ENCODE measurements around the gene PSME1. TPM values are rescaled to one million over a fixed set of nuclear protein-coding genes. Genes with fewer than 3 reads are reported as not detected.

Gene PSME1
- total and polyA plus RNA-seq, 2 donors from 2014 or later = 244 to 333 TPM

GRCh38 chr14:24179294-24179960 lies 43.4 kb downstream of the PSME1 start:
- intact Hi-C loops (cut with DNase I) = no loop called here
- H3K9me3 ChIP-seq (ENCODE audit: control insufficient read depth in 2 of 3, insufficient read depth in 1 of 3, low read length in 3 of 3) = no peaks in the 10 kb centered on the region
- FAIRE-seq (no peak), DNase-seq (no peak)
- peak overlapping the region; percentile 71 to 85 for H3K27ac ChIP-seq (ENCODE audit: low read depth in 2 of 2, low read length in 2 of 2)
- no peak overlapping the region for H3K4me3 ChIP-seq (ENCODE audit: low read length in 3 of 3)
- peak overlapping the region in 1 of 3 donors; percentile 67 for H3K9ac ChIP-seq (ENCODE audit: low read length in 3 of 3)
- TF ChIP-seq, protein P1, sequence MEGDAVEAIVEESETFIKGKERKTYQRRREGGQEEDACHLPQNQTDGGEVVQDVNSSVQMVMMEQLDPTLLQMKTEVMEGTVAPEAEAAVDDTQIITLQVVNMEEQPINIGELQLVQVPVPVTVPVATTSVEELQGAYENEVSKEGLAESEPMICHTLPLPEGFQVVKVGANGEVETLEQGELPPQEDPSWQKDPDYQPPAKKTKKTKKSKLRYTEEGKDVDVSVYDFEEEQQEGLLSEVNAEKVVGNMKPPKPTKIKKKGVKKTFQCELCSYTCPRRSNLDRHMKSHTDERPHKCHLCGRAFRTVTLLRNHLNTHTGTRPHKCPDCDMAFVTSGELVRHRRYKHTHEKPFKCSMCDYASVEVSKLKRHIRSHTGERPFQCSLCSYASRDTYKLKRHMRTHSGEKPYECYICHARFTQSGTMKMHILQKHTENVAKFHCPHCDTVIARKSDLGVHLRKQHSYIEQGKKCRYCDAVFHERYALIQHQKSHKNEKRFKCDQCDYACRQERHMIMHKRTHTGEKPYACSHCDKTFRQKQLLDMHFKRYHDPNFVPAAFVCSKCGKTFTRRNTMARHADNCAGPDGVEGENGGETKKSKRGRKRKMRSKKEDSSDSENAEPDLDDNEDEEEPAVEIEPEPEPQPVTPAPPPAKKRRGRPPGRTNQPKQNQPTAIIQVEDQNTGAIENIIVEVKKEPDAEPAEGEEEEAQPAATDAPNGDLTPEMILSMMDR (IDR thresholded peaks at IDR 0.05; ENCODE audit: borderline replicate concordance, extremely low read depth, insufficient read depth) = no peak
- H3K36me3 ChIP-seq (ENCODE audit: control insufficient read depth in 2 of 3, insufficient read depth in 3 of 3, low read length in 3 of 3) = peaks cover 0 to 27% (median 18%) of the 10 kb centered on the region in 3 donors
- H3K27me3 ChIP-seq (ENCODE audit: control insufficient read depth, insufficient read depth, low read length) = no peaks in the 10 kb centered on the region
- H3K4me1 ChIP-seq (ENCODE audit: control insufficient read depth in 2 of 3, insufficient read depth in 2 of 3, low read depth in 1 of 3, low read length in 3 of 3) = peaks cover 0 to 18% (median 15%) of the 10 kb centered on the region in 3 donors

DNA sequence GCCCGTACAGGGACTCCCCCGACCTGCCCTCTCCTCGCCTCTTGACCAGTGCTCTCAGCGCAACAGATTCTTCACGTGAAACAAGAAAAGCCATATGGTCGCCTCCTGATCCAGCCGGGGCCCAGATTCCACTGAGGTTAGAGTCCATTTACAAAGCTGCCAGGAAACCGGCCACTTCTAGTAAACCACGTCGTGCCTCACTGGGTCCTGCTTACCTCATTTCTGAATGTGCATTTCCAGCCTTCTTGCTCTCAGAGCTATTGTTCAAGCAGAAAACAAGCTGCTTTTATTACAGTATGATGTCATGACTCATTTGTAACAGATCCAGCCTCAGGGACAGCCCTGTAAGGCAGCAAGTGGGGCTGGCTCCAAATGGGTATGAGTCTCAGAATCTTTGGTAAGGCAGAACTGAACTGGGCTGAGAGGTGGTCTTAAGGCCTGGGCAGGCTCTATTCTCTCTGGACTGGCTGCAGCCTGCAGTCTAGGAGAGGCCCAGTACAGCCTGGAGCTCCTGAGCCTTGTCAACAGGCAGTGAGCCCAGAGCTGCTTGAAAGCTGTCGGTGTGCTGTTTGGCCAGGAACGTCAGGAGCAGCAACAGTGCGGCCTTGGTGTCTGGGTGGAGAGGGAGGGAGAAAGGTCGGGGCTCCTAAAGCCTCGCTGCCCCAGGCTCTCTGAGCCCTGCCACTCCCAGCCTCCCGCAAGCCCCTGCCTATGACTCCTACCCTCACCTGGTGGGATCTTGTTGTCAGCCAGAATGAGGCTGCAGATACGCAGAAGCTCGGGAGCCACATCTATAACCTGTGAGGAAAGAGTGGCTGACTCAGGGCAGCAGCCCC lies 44.2 kb downstream of the PSME1 start:
- Histone ChIP-seq H3K27me3 (ENCODE audit: control insufficient read depth, insufficient read depth, low read length) (no peaks in the 10 kb centered on the region), H3K4me1 (ENCODE audit: control insufficient read depth in 2 of 3, insufficient read depth in 2 of 3, low read depth in 1 of 3, low read length in 3 of 3) (peaks cover 0 to 18% (median 15%) of the 10 kb centered on the region in 3 donors), H3K9ac (ENCODE audit: low read length in 3 of 3) (peak overlapping the region in 1 of 3 donors; percentile 67), H3K4me3 (ENCODE audit: low read length in 3 of 3) (no peak overlapping the region), H3K9me3 (ENCODE audit: control insufficient read depth in 2 of 3, insufficient read depth in 1 of 3, low read length in 3 of 3) (no peaks in the 10 kb centered on the region), H3K36me3 (ENCODE audit: control insufficient read depth in 2 of 3, insufficient read depth in 3 of 3, low read length in 3 of 3) (peaks cover 0 to 30% (median 22%) of the 10 kb centered on the region in 3 donors), H3K27ac (ENCODE audit: low read depth in 2 of 2, low read length in 2 of 2) (peak overlapping the region; percentile 89 to 92)
- intact Hi-C loops (cut with DNase I) = no loop called here
- peak in 4 of 5 donors; percentile 68 to 85 (median 78) for DNase-seq
- FAIRE-seq = peak; percentile 60
- TF ChIP-seq, protein P1 (IDR thresholded peaks at IDR 0.05; ENCODE audit: borderline replicate concordance, extremely low read depth, insufficient read depth) = no peak

- Histone ChIP-seq H3K9ac (ENCODE audit: low read length in 3 of 3) (no peak overlapping the region), H3K36me3 (ENCODE audit: control insufficient read depth in 2 of 3, insufficient read depth in 3 of 3, low read length in 3 of 3) (peaks cover 0 to 43% (median 27%) of the 10 kb centered on the region in 3 donors), H3K4me3 (ENCODE audit: low read length in 3 of 3) (no peak overlapping the region), H3K4me1 (ENCODE audit: control insufficient read depth in 2 of 3, insufficient read depth in 2 of 3, low read depth in 1 of 3, low read length in 3 of 3) (peaks cover 0 to 18% (median 15%) of the 10 kb centered on the region in 3 donors), H3K9me3 (ENCODE audit: control insufficient read depth in 2 of 3, insufficient read depth in 1 of 3, low read length in 3 of 3) (no peaks in the 10 kb centered on the region), H3K27me3 (ENCODE audit: control insufficient read depth, insufficient read depth, low read length) (no peaks in the 10 kb centered on the region), H3K27ac (ENCODE audit: low read depth in 2 of 2, low read length in 2 of 2) (peak overlapping the region; percentile 39 to 92)
- DNase-seq = peak in 1 of 5 donors; percentile 72
- intact Hi-C loops (cut with DNase I) = no loop called here
- FAIRE-seq = no peak
- TF ChIP-seq, protein P1 (IDR thresholded peaks at IDR 0.05; ENCODE audit: borderline replicate concordance, extremely low read depth, insufficient read depth) = no peak
Observed at GRCh38 chr14:24181371-24182077, 45.5 kb downstream of the PSME1 start.

All from kidney (tissue), 14 donors.